Suppressor macrophage treated with lipopolysaccharide for 4 hours (primary cell): Measurements from ENCODE around the gene C1orf210.
A peak's percentile ranks its signal among the peaks of the same experiment; 100 is the strongest.

ENCODE experiments used
- DNase-seq: peaks from one replicate; pipeline ENCODE4 v3.0.0-alpha.2; 2020

The C1orf210 gene

DNA sequence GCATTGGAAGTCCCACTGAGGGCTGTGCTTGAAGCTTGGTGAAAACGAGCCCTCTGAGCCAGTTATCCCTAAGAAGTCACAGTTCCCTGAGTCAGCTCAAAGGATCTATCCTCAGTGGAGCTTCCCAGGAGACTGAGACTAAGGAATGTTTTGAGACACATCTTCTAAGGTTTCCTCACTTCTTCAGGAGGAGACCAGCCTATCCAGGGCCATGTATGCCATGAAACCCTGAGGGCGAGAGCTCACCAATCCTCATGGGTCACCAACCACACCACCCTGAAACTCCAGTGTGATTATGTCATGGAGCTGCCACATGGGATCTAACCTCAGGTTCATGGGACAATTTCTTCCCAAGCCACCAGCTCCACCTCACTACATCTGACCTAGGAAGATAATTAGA, 7.8 kb upstream of the C1orf210 start:
- DNase-seq = no peak

DNA sequence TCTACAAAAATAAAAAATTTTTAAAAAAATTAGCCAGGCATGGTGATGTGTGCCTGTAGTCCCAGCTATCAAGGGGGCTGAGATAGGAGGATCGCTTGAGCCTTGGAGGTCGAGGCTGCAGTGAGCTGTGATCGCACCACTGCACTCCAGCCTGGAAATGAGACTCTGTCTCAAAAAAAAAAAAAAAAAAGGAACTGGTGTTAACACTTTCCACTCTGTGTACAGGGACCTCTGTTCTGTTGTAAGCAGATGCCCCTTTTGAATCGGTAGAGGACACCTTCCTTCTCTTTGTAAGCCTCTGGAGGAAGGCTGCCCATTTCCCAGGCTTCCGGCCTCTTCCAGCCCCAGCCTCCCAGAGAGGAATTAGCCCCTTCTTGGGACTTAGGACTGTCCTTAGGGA, 7.3 kb upstream of the C1orf210 start:
- DNase-seq = no peak

DNA sequence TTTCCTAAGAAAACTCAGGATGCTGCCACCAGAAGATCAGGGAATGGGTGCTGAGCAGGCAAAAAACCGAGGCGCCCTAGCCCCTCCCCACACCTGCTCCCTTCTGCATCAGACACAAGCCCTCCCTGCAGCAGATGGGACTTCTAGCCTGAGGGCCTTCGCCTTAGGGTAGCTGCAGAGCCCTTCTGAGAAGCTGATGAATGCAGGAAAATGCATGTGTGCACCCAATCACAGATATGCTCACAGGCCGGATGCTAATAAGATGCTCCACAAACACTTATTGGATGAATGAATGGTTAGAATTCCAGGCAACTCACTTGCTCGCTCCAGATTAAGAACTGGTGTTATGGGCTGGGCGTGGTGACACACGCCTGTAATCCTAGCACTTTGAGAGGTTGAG, 6.8 kb upstream of the C1orf210 start:
- no peak for DNase-seq

DNA sequence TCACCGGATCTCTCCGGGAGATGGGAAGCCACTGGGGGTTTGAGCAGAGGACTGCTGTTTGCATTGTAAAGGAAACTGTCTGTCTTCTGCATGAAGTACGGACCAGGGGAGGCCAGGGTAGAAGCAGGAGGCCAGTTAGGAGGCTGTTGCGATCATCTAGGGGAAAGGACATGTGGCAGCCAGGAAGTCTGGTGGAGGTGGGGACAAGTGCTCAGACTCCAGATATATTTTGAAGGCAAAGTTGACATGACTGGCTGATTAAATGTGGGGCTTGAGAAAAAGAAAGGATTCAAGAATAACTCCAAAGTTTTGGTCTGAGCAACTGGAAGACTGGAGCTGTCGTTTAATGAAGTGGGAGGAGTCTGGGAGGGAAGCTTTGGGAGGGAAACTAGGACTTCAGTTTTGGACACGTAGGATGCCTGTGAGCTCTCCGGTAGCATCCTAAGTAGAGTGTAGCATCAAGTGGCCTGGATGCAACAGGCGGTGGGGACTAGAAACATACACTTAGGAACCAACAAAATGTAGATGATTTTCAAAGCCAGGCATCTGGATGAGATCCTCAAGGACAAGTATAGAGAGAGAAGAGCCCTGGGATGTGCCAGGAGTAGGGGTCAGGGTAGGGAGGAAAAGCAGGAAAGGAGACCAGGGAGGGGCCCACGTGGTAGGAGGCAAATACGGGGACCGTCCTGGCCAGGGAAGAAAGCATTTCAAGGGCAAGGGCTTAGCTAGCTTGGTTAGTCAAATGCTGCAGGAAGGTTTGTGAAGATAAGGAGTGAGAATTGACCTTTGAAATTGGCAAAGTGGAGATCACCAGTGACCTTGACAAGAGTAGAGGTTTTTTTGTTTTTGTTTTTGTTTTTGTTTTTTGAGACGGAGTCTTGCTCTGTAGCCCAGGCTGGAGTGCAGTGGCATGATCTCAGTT, 3.7 kb upstream of the C1orf210 start:
- no peak for DNase-seq

DNA sequence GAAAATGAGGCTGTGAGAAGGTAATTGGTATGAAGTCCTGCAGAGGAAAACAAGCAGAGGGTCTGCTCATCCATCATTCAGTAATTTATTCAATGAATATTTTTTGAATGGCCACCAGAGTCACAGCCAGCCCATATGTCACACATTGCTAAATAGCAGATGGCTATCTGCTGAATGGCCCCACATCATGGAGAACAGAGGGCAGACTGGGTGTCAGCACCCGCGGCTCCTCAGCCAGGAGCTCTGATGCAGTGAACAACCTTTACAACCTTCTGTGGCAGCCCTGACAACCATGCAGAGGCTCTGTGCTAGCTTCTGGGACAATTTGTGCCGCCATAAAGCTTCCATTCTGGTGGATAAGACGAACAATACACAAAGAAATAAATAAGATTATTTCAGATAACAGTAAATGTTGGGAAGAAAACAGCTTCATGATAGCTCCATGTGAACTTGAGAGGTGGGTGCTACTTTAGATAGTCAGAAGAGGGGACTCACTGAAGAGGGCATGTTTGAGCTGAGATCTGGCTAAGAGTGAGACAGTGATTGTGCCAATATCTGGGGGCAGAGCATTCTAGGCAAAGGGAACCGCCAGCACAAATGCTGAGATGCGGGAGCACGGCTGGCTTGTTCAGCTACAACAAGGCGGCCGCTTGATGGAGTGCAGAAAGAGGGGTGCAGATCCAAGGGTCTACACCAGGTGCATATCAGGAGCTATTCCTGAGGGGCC, 2.8 kb upstream of the C1orf210 start:
- DNase-seq = no peak

DNA sequence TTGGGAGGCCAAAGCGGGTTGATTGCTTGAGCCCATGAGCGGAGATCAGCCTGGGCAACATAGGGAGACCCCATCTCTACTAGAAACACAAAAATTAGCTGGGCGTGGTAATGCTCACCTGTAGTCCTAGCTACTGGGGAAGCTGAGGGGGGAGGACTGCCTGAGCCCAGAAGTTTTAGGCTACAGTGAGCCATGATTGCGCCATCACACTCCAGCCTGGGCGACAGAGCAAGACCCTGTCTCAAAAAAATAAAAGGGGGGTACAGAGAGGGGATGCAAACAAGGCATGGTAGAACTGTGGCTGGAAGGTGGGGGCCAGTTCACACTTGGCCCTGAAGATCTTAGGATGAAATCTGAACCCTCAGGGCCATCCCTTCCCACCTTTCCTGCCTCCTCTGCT, 1.2 kb upstream of the C1orf210 start:
- DNase-seq = no peak

DNA sequence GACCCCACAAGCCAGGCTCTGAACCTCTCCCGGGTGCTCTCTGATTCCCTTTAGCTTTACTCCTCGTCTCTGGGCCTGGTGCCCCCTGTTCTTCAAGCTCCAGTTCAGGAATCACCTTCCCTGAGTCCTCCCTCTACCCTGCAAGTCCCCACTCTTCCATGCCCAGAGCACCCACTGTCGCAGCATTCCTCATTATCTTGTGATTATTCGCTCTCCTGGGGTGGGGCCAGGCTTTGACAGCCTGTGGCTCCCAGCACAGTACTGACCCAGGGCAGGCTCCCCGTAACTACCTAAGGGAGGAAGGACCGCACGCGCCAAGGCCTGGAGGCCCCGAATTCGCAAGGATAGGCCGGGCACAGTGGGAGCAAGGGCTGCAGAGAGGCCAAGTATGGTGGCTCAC, 734 bp upstream of the C1orf210 start:
- no peak for DNase-seq

DNA sequence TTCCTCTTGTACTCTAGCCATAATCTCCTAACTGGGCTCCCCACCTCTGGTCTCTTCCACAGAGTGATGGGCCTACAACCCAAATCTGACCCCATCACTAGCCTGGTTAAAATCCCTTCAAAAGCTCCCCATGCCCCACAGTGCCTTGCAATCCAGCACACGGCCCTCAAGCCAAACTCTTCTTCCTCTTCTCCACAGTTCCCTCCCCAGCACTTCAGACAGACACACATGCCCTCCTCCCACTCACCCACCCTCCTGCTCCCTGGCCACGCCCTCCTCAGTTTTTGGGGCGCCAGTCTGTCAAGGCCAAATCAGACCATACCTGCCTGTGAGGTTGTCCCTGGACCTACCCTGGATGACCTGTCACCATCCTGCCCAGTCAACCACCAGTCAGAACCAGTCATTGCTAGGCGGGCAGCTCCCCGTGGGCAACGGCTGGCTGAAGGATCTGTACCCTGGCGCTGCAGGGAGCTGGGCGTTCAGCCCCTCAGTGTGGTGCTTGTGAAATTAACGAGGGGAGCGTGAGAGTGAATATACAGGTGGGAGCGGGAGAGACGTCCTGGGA, 753 bp downstream of the C1orf210 start:
- no peak for DNase-seq

DNA sequence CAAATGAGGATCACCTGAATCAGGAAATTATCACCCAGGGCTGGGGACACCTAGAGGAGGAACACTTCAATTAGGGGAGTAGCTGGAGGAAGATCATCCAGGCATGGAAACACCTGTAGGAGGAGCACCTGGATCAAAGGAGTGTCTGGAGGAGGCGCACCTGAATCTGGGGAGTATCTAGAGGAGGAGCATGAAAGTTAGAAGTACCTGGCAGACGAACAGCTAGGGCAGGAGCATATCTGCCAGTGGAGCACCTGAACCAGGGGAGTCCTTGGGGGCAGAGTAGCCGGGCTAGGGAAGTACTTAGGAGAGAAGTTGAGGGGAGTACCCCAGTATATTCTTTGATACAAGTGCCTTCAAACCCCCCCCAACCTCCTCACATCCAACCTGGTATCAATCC, 1.3 kb downstream of the C1orf210 start:
- DNase-seq = no peak

DNA sequence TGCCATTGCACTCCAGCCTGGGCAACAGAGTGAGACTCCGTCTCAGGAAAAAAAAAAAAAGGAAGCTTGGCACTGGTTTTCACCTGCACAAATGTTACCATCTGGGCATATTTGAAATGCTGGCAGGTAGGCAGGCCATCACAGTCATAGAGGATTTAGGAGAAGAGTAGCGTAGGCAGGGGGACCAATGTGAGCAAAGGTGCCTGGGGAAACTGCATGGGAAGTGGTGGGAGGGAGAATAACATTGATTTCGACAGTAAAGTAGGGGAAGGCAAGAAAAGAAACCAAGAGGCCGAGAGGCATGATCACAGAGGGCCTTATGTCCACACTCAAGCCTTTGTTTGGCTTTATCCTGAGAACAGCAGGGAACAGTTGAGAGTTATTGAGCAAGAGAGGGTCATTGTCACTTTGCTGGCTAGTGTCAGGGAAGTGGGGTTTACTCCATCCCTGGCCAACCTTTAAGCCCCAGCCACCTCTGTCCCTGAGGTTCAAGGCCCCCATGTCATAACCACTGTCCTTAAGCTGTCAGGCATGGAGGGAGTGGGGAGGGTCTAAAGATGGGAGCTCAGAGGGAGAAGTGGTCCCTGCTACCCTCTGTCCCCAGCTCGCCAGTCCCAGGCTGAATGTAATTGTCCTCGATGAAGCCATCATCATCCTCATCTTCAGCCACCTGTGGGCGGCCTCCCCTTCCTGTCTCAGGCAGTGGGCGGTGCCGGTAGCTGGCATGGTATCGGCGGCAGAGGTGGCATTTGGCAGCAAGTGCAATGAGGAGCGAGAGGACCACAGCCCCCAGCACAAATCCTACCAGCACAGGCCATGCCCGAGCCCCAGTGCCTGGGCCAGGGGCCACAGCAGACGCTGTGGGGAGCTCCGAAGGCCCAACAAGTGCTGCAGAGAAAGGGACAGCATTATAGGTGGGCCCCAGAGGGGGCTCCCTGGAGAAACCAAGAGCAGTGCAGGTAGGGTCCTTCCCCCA, 2.9 kb downstream of the C1orf210 start:
- no peak for DNase-seq

DNA sequence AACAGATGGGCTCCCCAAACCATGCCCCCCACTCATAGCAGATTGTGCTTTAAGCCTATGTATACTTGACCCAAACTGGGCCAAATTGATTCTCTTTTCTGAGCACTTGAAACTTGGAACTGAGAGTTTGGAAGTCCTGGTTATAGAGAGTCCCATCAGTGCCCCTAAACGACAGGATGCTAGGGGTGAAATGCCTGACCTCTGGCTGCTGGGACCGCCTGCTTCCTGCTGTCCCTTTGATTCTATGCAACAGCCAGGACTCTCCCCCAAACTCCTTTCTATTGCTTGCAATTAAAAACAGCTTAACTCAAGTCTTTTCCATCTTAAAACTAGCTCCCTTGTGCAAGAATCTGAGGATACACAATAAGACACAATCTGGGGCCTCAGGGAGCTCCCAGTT, 4.7 kb downstream of the C1orf210 start:
- DNase-seq = no peak

DNA sequence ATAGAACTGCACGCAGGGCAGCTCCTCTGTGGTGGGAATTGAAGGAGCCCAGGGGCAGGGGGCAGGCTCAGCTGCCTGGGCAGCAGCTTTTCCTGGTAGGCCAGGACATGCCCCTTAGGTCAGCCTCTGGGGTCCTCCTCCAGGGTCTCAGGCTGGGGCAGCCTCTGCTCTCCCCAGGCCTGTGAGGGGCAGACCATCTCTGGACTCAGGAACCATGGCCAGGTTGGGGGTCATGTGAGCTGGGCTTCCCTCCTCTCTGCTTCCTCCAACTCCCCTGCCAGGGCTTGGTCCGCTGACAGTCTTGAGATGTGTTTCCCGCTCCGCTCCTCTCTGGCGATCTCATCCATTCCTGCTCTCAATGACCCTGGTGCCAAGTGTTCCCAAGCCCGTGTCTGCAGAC, 5.7 kb downstream of the C1orf210 start:
- no peak for DNase-seq

DNA sequence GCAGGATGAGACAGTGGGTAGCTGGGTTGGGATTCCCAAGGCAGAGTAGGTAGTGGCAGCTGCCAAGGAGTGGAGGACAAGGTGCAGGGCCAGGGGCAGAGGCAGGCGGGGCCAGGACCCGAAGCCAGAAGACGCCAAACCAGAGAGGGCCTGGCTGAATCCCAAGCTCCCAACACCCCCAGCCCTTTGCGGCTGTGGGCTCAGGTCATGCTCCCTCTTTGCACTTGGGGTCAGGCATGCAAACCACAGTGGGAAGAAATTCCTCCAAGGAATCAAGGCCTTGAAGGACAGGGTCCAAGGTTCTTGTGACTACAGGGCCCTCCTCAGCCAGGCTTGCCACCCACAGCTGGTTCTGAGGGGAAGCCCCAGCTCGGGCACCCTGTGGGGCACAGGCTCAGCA, 6.2 kb downstream of the C1orf210 start:
- no peak for DNase-seq

DNA sequence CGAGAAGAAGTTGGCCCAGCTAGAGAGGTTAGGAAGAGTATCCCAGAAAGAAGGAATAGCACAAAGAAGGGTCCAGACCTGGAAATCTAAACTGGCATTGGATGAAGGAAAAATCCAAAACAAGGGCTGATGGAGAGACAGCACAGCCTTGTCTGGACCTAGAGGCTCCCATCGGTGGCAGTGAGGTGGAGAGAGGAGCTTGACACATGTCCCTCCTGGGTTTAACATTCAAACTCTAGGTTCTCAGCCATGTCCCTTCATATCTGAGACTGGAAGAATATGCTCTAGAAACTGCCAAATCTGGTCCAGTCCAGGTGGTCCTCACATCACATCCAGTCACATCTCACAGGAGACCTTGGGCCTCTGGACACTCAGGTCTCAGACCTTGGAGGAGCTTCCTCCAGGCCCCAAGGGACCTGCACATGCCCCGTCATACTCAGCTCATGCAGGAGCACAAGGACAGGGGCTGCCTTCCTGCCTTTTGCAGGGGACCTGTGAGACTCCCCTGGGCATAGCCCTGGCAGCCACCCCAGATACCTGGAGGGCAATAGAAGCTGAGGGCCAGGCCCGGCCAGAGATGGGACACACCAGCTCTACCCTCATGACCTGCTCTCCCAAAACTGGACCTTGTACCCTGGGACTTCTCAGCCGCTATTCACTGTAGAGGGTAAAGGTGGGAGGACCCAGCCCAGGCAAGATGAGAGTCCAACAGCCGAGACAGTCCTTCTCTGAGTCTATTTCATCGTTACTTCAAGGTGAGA, 8.1 kb downstream of the C1orf210 start:
- no peak for DNase-seq

DNA sequence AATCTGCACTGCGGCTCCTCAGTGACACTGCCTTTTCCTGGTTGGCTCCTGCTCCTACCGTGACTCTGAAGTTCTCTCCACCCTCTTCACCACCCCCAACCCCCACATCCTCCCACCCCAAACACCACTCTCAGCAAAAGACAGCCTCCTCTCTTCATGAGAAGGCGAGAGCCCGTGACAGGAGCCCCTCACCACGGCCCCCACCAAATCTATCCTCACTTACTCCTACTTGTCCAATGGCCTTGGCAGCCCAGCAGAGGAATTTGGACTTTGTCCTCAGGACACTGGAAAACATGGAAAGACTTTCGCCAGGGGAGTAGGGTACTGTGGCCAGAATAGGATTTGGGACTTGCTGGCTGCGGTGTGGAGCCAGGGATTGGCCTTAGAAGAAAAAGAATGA, 8.7 kb downstream of the C1orf210 start:
- no peak for DNase-seq

DNA sequence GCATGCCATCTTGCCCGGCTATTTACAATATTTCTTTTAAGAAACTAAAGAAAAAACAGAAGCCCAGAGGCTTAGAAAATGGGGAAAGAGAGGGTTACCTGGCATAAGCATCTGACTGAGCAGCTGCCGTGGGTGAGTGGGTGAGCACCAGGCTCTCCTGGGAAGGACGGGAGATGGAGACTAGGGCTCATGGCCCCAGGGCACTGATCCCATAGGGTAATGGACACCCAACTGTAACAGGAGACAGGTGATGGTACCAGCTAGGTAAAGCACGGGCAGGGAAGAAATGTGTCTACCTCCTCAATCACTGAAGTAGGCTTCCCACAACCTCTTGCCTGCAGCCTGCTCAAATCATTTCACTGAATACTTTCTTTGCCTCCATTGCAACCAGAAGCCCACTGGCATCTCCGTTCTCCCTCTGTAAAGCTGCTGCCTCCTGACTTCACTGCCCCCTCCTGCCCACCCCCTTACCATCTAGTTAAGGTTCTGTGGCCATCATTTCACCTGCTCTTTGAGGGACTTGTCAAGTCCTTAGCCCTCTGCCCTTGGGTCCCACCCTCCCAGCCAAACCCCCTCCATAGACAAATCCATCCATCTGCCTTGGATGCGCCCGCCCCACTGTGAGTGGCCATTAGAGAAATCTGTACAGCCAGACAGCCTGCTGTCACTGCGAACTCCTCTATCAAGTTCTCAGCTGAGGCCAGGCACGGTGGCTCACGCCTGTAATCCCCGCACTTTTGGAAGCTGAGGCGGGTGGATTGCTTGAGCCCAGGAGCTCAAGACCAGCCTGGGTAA, 9.4 kb downstream of the C1orf210 start:
- DNase-seq = no peak

DNA sequence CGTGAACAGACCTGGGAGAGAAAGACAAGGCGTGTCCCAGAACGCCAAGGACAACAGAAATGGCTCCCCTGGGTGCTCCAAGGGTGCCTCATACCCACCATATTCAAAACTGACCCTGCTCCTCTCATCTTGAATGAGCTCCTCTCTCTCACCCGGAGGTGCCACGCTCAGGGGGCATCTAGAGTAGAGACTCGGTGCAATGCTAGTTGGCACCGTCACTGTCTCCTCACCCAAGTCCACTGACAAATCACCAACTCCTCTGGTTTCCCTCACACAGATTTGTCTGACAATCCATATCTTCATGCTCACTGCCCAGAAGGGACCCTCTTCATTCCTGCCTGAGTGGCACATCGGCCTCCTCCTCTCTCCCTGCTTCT, 10.6 kb downstream of the C1orf210 start:
- DNase-seq = no peak

DNA sequence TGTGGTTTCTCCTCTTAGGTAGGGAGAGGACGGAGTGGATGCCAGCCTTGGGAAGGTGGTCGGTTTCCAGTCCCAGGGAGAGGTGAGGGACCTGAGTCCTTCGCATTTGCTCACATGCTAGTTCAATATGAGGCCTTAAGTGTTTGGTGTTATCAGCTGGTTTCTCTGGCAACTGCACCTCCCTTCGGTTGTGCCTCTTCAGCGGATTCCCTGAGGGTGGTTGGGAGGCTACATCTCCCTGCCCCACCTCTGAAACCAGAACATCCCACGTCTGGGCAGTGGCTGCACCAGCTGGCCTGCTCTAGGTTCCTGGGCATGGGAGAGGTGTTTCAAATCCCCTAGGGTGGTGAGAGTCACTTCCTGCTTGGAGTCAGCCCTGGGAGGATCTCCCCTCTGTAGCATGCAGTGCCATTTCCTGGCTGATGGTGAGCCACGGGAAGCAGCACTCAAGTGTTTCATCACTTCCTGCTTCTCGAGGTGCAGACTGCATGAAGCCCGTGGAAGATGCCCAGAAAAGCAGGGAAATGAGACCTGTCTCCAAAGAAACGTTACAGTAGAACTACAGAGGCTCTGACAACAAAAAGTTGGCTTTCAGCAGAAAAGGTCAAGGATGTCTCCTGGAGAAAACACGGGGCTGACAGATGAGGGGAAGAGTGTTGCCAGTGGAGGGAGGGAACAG, 11.1 kb downstream of the C1orf210 start:
- peak; percentile 44 for DNase-seq

DNA sequence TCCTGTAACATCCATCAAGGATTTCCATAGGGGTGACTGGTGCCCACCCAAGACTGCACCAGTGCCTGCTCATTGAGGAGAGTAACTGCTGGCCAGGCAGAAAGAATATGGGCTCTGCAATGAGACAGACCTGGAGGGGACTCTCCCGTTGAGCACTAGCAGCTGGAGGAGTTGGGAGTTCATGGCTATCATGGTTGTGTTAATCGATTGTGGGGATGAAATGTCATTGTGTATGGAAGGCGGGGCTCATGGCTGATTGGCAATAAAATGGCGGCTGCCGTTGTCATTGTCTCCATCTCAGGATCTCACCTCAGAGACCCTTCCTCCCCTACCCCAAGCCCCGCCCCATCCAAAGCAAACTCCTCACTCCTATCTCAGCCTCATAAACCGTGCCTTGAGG, 11.7 kb downstream of the C1orf210 start:
- no peak for DNase-seq
